ENCODE data around the gene PKP2. TPM values are rescaled to one million over a fixed set of nuclear protein-coding genes. Genes with fewer than 3 reads are reported as not detected.

PKP2 gene
- total and polyA plus RNA-seq, 2 of the 13 experiments (the other 11 are each of a cell fraction or from before 2014, with no cell fraction given): 15.1 to 25.3 TPM

- 0 out of 2 replicates have a peak, but pooled peaks have one; percentile 29 for TF ChIP-seq ZNF580 (CRISPR knock-in tag; IDR thresholded peaks at IDR 0.05; ENCODE audit: borderline replicate concordance, low read depth)
- TF ChIP-seq KAT2B (IDR thresholded peaks at IDR 0.05; ENCODE audit: borderline replicate concordance, low read depth, low read length): no peak
- TF ChIP-seq ZNF816 (CRISPR knock-in tag; IDR thresholded peaks at IDR 0.05; ENCODE audit: borderline replicate concordance): no peak
- TF ChIP-seq YY1 (IDR thresholded peaks at IDR 0.05; ENCODE audit: insufficient read depth, insufficient replicate concordance, low read depth, low read length): peak; percentile 98
- TF ChIP-seq NFKBIZ (CRISPR knock-in tag; IDR thresholded peaks at IDR 0.05): no peak
- TF ChIP-seq, protein P1, sequence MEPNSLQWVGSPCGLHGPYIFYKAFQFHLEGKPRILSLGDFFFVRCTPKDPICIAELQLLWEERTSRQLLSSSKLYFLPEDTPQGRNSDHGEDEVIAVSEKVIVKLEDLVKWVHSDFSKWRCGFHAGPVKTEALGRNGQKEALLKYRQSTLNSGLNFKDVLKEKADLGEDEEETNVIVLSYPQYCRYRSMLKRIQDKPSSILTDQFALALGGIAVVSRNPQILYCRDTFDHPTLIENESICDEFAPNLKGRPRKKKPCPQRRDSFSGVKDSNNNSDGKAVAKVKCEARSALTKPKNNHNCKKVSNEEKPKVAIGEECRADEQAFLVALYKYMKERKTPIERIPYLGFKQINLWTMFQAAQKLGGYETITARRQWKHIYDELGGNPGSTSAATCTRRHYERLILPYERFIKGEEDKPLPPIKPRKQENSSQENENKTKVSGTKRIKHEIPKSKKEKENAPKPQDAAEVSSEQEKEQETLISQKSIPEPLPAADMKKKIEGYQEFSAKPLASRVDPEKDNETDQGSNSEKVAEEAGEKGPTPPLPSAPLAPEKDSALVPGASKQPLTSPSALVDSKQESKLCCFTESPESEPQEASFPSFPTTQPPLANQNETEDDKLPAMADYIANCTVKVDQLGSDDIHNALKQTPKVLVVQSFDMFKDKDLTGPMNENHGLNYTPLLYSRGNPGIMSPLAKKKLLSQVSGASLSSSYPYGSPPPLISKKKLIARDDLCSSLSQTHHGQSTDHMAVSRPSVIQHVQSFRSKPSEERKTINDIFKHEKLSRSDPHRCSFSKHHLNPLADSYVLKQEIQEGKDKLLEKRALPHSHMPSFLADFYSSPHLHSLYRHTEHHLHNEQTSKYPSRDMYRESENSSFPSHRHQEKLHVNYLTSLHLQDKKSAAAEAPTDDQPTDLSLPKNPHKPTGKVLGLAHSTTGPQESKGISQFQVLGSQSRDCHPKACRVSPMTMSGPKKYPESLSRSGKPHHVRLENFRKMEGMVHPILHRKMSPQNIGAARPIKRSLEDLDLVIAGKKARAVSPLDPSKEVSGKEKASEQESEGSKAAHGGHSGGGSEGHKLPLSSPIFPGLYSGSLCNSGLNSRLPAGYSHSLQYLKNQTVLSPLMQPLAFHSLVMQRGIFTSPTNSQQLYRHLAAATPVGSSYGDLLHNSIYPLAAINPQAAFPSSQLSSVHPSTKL (CRISPR knock-in tag; IDR thresholded peaks at IDR 0.05): peak; percentile 9; the same call in 1 of the 2 replicates
- no peak for TF ChIP-seq EED (CRISPR knock-in tag; IDR thresholded peaks at IDR 0.05)
- TF ChIP-seq ELK4 (CRISPR knock-in tag; IDR thresholded peaks at IDR 0.05; ENCODE audit: borderline replicate concordance): no peak
- TF ChIP-seq, protein P2, sequence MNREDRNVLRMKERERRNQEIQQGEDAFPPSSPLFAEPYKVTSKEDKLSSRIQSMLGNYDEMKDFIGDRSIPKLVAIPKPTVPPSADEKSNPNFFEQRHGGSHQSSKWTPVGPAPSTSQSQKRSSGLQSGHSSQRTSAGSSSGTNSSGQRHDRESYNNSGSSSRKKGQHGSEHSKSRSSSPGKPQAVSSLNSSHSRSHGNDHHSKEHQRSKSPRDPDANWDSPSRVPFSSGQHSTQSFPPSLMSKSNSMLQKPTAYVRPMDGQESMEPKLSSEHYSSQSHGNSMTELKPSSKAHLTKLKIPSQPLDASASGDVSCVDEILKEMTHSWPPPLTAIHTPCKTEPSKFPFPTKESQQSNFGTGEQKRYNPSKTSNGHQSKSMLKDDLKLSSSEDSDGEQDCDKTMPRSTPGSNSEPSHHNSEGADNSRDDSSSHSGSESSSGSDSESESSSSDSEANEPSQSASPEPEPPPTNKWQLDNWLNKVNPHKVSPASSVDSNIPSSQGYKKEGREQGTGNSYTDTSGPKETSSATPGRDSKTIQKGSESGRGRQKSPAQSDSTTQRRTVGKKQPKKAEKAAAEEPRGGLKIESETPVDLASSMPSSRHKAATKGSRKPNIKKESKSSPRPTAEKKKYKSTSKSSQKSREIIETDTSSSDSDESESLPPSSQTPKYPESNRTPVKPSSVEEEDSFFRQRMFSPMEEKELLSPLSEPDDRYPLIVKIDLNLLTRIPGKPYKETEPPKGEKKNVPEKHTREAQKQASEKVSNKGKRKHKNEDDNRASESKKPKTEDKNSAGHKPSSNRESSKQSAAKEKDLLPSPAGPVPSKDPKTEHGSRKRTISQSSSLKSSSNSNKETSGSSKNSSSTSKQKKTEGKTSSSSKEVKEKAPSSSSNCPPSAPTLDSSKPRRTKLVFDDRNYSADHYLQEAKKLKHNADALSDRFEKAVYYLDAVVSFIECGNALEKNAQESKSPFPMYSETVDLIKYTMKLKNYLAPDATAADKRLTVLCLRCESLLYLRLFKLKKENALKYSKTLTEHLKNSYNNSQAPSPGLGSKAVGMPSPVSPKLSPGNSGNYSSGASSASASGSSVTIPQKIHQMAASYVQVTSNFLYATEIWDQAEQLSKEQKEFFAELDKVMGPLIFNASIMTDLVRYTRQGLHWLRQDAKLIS (CRISPR knock-in tag; IDR thresholded peaks at IDR 0.05): no peak; the same call in 1 of the 2 replicates
- no peak for TF ChIP-seq TEAD2 (CRISPR knock-in tag; IDR thresholded peaks at IDR 0.05)
- no peak for TF ChIP-seq ZFP1 (CRISPR knock-in tag; IDR thresholded peaks at IDR 0.05)
- no peak for TF ChIP-seq PBX3 (CRISPR knock-in tag; IDR thresholded peaks at IDR 0.05; ENCODE audit: borderline replicate concordance)
- no peak for TF ChIP-seq NFIB (CRISPR knock-in tag; IDR thresholded peaks at IDR 0.05; ENCODE audit: borderline replicate concordance)
- TF ChIP-seq, protein P3, sequence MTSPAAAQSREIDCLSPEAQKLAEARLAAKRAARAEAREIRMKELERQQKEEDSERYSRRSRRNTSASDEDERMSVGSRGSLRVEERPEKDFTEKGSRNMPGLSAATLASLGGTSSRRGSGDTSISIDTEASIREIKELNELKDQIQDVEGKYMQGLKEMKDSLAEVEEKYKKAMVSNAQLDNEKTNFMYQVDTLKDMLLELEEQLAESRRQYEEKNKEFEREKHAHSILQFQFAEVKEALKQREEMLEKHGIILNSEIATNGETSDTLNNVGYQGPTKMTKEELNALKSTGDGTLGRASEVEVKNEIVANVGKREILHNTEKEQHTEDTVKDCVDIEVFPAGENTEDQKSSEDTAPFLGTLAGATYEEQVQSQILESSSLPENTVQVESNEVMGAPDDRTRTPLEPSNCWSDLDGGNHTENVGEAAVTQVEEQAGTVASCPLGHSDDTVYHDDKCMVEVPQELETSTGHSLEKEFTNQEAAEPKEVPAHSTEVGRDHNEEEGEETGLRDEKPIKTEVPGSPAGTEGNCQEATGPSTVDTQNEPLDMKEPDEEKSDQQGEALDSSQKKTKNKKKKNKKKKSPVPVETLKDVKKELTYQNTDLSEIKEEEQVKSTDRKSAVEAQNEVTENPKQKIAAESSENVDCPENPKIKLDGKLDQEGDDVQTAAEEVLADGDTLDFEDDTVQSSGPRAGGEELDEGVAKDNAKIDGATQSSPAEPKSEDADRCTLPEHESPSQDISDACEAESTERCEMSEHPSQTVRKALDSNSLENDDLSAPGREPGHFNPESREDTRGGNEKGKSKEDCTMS (CRISPR knock-in tag; conservative IDR thresholded peaks at IDR 0.05): no peak
These were observed 140.7 kb downstream of the PKP2 start, which contains the start of gene YARS2 (continued) for GRCh38 chr12:32755654-32756475.
